ENCODE measurements around the gene STPG3.

GRCh38 chr9:137272241-137273094 is 21.4 kb downstream of the STPG3 start:
- TF ChIP-seq CTCF (IDR thresholded peaks at IDR 0.05) (no peak), POLR2A (IDR thresholded peaks at IDR 0.05) (no peak), POLR2AphosphoS5 (IDR thresholded peaks at IDR 0.05) (no peak)
